GM12892 (cell line): Measurements from ENCODE around the gene SLC29A2.

ENCODE experiments used
- DNase-seq: peaks from one replicate; pipeline ENCODE4 v3.0.0; 2011; ENCODE audit not compliant: insufficient read length
- FAIRE-seq: peaks from 2 replicates; lab custom pipeline; 2011; peaks lifted over from hg19 to GRCh38; lab: Jason Lieb, UNC
- POLR2A ChIP-seq: IDR thresholded peaks from 2 replicates; pipeline ENCODE4 v1.6.1; 2011; ENCODE audit warnings: low read depth, low read length, control low read depth
- POLR2AphosphoS5 ChIP-seq: IDR thresholded peaks from 2 replicates; pipeline ENCODE4 v1.6.1; 2011; ENCODE audit warnings: low read depth, low read length, control low read depth
- TAF1 ChIP-seq: IDR thresholded peaks from 2 replicates; pipeline ENCODE4 v1.6.1; 2011; ENCODE audit warnings: low read depth, mild to moderate bottlenecking, control low read depth, low read length, borderline replicate concordance

SLC29A2 gene

DNA sequence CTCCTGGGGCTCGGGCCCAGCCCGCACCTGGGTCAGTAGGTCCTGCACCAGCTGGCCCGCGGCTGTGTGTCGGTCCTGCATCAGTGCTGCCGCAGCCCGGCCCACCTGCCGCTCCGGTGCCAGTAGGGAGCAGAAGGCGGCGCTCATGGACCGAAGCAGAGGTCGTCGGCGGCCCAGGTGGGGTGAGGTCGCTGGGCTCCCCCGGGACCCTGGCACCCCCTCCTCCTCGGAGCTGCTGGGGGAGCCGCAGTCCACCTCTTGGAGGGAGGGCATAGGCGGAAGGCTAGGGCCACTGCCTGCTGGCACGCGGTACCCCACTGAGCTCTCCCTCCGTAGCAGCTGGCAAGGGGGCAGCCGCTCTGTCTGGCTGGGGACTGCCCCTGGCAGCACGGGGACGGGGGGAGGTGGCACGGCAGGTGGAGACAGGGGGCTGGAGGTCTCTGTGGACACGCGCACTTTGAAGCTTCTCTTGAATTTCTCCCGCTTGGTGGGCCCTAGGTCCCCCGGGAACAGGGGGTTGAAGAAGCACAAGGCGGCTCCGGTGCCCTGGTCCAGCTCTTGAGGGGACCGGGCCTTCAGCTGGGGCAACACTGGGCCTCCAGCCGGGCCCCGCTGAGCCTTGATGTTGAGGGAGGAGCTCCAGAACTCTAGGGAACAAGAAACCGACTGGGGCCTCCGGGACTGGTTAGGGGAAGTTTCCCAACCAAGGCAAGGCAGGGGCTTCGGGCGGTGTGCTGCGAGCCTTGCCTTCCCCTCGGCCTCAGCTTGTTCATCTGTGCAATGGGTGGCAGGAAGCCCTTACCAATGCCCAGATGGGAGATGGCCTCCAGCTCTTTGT lies 36.7 kb downstream of the SLC29A2 start:
- DNase-seq (no peak), FAIRE-seq (no peak)
- TF ChIP-seq POLR2AphosphoS5 (no peak), TAF1 (no peak), POLR2A (no peak)

- DNase-seq (no peak), FAIRE-seq (no peak)
- no peak for TF ChIP-seq POLR2A
- TF ChIP-seq POLR2AphosphoS5, result no peak
- no peak for TF ChIP-seq TAF1
Observed at GRCh38 chr11:66333896-66334604, 37.5 kb downstream of the SLC29A2 start.

DNA sequence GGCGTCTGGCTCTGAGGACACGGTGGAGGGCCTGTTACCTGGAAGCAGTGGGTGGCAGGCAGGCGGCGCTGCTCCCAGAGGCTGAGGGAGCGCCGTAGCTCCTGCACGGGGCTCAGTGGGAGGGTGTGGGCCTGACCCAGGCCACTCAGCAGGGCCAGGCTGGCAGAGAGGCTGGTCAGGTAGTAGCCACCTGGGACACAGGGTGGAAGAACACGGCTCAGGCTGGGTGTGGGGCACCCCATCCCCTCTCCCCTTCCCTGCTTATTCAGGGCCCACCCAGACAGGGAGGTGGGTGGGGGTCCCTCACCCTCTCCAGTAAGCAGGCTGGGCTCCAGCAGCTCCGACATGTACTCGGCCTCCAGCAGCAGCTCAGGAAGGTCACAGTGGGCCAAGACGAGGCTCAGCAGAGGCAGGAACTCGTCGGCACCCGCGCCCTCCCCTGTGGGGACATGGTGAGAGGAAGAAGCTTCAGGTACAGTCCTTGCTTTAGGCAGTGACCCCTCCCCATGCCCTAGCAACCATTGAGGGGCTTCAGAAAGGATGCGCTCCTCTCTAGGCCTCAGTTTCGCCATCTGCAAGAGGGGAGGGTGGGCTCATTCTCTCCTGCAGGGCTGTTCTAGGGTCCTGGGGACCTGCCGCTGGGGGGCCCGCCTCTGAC lies 38.2 kb downstream of the SLC29A2 start:
- FAIRE-seq, result no peak

DNA sequence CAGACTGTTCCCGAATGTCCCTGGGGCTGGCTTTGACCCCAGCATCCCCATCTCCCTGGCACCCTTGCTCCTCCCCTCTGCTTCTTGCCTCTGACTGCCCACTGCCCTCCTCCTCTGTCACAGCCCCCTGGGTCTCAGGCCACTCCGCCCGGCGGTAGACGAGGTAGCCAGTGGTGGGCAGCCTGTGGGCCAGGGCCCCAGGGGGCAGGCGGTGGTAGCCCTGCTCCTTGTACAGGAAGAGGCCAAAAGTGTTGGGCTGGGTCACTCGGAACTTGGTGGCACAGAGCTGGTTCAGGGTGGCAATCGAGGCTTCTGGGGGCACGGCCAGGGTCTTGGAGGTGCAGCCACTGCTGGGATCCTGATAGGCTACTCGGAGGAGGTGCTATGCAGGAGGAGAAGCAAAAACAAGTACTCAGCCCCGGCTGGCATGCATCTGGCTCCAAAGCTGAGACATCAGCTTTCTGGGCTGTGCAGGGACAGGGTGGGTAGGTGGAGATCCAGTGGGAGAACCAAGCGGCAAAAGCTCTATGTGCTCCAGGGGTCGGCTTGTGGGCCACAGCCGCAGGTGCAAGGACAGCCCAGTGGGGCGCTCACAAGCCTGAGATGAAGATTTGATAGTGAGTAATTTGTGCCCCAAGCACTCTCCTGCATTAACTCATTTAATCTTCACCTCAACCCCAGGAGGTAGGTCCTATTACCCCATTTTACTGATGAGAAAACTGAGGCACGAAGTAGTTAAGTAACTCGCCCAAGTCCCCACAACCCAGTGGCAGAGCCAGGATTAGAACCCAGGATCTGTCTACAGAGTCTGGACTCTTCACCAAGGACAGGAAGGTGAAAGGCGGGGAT lies 39.0 kb downstream of the SLC29A2 start:
- FAIRE-seq, result no peak
- TF ChIP-seq TAF1 (no peak), POLR2AphosphoS5 (no peak), POLR2A (no peak)

More for the DNA sequence above, 38.2 kb downstream of the SLC29A2 start:
- no peak for DNase-seq
- TF ChIP-seq POLR2A (no peak), POLR2AphosphoS5 (no peak), TAF1 (no peak)

GRCh38 chr11:66331542-66332370 lies 39.8 kb downstream of the SLC29A2 start:
- DNase-seq (no peak), FAIRE-seq (no peak)
- TF ChIP-seq POLR2AphosphoS5, result no peak
- no peak for TF ChIP-seq TAF1
- TF ChIP-seq POLR2A, result no peak

More for the DNA sequence above, 39.0 kb downstream of the SLC29A2 start:
- no peak for DNase-seq

- no peak for FAIRE-seq
- no peak for DNase-seq
- TF ChIP-seq TAF1 (no peak), POLR2A (no peak), POLR2AphosphoS5 (no peak)
Observed at GRCh38 chr11:66330931-66331330, 40.6 kb downstream of the SLC29A2 start.

DNA sequence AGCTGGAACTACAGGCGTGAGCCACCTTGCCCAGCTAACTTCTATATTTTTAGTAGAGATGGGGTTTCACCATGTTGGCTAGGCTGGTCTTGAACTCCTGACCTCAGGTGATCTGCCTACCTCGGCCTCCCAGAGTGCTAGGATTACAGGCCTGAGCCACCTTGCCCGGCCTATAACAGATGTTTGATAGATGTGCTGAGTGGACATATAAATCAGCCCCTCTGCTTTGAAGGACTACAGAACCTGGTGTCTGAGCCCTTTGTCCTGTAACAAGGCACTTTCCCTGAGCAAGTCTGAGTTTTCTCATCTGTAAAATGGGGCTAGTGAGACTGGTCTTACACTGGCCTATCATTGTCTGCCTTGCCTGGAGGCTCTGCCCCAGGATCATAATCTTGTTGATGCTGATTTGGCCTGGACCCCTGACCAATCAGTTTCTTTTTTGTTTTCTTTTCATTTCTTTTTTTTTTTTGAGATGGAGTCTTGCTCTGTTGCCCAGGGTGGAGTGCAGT lies 42.3 kb downstream of the SLC29A2 start:
- DNase-seq (no peak), FAIRE-seq (no peak)
- no peak for TF ChIP-seq POLR2AphosphoS5

- peak; percentile 100 for FAIRE-seq
- TF ChIP-seq TAF1 (no peak), POLR2A (no peak), POLR2AphosphoS5 (no peak)
- peak; percentile 88 for DNase-seq
Observed at GRCh38 chr11:66328302-66329144, 43.0 kb downstream of the SLC29A2 start.

DNA sequence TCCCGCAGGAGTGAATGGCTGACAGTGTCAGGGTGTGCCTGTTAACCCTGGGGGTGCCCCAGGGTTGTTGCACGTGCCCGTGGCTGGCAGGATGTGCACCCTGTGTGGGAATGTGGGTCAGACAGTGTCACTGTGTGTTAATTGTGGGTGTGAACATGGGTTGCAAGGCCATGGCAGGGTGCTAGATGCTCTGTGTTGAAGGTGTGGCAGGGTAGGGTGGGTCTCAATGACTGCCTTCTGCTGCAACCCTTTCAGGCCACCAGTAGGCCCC lies 43.6 kb downstream of the SLC29A2 start:
- FAIRE-seq, result no peak
- TF ChIP-seq TAF1 (no peak), POLR2AphosphoS5 (no peak), POLR2A (no peak)
- no peak for DNase-seq
